ENCODE measurements around the gene TMEM72.

TMEM72 gene

DNA sequence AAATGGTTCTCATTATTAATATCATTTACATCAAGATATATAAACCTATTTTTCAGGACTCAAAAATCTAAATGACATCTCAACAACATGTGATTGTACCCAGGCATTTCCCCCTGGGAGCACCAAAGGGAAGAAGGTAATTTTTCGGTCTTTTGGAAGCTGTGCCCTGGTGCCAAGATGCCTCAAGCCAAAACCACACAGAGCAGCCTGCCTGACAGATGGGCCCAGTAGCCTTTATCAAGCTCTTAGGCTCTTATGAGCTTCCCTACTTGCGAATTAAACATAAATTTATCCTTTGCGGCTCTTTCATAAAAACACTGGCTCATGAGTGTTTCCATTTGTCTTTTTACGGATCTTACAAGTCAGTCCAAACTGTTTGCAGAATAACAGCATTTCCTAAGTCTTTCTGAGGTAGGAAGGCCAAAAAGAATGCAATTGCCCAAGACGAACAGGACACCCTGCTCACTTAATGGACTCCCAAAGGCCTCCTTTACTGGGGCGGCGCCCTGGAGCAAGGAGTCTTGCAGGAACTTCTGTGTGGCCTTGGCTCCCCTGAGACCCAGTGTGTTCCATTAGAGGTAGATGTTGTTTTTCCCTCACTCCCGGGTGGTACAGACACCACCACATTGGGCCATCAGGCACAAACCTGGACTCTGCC is 44.4 kb downstream of the TMEM72 start:
- DNase-seq (ENCODE audit: low read depth) = no peak

DNA sequence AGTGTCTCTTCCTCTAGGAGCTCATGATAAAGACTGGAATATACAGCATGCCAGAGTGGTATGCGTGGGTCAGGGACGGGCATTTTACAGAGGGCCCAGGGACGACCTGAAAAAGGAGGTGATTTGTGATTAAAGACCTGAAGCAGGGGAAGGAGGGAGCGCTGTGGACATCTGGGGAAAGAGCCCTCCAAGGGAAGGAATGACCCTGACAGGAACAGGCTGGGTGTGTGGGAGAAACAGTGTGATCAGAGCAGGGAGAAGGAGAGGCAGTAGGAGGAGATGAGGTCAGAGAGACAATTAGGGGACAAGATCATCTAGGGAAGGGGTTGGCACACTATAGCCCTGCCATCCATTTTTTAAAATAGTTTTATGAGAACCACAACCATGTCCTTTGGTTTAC is 45.1 kb downstream of the TMEM72 start:
- DNase-seq (ENCODE audit: low read depth) = no peak

DNA sequence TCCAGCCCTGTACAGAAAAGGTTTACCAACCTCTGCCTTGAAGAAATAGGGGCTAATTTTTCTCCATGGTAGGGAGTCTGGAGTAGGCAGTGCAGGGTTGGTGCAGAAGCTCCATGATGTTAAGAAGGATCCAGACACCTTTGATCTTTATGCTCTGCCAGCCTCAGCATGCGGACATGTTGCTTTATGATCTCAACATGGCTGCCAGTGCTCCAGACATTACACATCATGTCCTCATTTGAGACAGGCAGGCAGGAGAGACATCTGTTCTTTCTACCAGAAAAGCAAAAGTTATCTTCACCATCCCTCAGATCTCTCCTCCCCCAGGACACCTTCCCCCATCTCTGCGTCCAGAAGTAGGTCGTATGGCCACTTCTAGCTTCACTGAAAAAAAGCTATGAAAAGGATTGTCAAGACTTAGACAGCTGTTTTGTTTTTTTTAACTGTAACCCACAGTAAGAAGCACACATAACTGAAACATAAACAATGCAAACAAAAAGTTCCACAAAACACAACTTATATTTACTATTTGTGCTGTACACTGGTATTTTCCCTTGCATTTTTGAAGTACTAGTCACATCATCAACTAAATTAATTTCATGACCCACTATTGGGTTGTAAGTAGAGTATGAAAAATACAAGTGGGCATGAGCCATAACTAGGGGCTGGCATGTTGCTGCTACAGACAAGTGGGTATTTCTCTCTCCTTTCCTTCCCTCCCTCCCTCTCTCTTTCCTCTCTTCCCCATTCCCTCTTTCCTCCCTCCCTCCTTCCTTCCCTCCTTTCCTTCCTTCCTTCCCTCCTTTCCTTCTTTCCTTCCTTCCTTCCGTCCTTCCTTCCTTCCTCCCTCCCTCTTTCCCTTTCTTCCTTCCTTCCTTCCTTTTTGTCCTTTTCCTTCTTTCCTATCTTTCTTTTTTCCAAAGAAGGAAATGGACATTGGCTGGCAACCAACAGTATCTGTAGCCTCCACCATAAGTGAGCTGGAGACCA is 45.9 kb downstream of the TMEM72 start:
- no peak for DNase-seq (ENCODE audit: low read depth)

DNA sequence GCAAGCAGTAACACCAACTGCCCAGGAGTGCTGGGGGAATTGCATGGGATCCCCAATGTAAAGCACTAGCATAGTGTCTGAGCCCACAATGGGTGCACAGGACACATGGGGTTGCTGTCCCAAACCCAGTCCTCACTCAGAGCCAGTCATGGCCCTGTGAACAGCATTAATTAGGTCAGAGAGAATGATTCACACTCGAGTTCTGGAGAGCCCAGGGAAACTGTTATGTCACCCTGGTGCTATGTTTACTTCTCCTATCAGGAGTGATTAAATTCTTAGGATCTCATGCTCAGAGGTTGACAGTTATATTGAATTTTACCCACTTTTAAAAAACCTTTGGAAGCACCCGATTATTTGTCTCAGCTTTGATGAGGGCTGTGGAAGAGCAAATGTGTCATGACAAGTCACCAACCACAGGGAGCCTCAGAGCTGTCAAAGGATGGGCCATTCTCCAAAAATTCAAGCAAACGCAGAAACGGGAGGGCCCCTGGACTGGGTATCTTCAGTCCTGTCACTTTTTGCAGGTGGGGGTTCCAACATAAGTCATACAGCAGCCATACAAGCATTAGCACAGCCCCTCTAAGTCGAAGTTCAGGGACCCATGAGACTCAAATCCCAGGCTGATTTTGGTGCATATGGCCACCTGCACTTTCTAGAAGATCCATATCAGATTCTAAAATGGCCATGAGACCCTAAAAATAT is 47.2 kb downstream of the TMEM72 start:
- peak; percentile 70 for DNase-seq (ENCODE audit: low read depth)

DNA sequence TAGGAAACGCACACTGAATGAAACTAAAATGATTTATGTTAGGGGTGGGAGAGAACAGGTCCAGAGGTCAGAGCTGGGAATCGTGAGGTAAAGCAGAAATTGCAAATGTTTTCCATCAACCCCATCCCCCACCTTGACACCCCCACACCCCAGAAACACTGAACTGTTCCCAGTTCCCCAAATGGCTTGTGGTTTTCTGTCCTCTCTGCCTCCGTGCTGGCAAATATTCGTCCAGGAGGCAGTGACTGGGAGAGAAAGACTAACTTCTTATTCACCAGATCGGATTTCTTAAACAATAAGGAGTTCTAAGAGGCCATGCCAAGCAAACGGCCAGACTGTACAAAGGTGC is 47.7 kb downstream of the TMEM72 start:
- no peak for DNase-seq (ENCODE audit: low read depth)

DNA sequence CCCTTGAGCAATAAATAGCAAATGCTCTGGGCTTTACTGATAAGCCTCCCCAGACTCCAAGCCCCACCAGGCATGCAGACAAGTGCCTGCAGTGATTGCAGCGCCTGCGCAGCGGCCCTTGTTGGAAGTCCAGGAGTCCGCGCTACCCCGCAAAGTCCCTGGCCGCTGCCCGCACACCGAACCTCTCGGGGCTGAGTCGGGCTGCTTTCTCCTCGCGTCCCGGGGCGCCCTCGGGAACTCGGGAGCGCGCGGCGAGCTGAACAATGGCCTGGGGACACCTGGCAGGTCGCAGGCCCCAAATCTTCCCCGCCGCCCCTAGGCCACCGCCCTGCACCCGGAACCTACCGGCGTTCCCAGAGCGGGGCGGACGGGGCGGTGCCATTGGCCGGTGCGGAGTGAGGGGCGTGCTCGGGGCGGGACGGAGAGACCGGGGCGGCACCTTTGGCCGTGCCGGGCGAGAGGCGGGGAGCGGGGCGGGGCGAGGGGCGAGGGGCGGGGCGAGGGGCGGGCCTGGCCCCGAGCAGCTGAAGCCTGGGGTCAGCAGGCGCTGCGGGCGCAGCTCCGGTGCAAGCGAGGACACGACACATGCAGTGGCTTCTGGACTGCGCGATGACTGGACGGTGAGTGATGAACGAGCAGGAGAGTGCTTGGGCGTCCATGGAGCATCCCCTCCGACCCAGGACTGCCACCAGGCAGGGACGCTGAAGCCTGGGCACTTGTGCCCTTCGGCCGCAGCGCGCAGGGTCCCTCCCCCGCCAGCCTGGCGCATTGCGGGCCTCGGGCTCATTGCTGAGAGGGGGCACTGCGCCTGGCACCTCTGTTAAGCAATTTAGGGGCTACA is 48.3 kb downstream of the TMEM72 start, which contains the start of gene RASSF4:
TSS of gene RASSF4 (plus strand) at position 556 of the 841 bp plus-strand sequence. CDS start 10,401 bp downstream, outside the sequence.
- DNase-seq (ENCODE audit: low read depth) = peak; percentile 90

DNA sequence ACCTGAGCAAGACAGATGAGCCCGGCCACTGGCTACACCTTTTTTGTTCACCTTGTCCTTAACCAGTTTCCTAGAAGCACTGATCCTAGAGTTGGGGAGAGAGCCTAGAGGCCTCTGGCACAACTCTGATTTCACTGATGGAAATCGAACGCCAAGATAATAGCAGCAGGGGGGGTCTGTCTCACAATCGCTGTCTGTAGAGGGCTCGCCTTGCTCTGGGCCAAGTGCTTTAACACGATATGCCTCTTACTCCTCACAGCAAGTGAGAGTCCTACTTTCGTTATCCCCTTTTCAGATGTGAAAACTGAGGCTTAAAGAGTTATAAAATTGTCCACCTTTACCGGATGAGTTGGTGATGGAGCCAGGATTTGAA is 48.9 kb downstream of the TMEM72 start:
- DNase-seq (ENCODE audit: low read depth) = no peak

DNA sequence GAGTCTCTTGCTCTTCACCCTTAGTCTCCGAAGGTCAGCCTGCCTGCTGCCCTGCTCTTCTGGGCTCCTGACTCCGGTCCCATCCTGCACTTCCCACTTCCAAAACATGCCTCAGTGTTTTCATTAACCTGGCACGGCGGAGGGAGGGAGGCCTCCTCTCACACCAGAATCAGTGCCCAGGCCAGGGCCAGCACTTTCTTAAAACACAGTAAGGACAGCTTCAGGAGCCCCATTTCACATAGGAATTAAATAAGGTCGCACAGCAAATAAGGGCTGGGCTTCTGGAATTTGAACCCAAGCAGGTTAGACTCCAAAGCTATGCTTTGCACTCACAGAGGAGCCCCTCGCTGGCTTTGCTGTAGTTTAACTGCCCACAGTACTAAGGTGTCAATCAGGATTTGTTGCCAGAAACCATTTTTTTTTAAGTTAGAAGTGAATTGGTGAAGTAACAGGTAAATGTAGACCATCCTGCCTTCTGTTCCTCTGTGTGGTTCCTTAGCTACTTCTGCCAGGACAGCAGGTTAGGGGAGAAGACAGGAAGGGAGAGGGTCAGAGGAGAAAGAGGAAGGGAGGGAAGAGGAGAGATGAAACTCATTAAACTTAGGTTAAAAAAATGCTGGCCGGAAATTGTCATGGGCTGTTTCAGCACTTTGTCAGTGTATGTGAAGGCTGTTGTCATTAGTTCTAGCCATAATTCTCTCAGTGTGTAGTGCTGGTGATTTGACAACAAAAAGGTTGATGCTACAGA is 49.5 kb downstream of the TMEM72 start:
- DNase-seq (ENCODE audit: low read depth) = no peak

DNA sequence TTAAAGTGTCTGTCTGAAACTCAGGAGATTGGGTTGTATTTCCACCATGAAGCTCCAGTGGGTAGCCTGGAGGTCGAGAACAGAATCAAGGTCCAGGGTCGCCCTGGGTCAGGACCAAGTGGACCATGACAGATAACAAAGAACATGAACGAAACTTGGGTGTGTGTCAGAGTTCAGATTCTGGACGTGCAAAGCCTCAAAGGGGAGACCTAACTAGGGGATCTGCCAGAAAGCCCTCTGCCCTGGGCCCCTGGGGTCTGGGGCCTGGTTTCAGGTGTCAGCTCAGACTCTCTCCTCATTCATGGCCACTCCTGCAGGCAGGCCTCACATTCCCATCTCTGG is 50.1 kb downstream of the TMEM72 start:
- no peak for DNase-seq (ENCODE audit: low read depth)

DNA sequence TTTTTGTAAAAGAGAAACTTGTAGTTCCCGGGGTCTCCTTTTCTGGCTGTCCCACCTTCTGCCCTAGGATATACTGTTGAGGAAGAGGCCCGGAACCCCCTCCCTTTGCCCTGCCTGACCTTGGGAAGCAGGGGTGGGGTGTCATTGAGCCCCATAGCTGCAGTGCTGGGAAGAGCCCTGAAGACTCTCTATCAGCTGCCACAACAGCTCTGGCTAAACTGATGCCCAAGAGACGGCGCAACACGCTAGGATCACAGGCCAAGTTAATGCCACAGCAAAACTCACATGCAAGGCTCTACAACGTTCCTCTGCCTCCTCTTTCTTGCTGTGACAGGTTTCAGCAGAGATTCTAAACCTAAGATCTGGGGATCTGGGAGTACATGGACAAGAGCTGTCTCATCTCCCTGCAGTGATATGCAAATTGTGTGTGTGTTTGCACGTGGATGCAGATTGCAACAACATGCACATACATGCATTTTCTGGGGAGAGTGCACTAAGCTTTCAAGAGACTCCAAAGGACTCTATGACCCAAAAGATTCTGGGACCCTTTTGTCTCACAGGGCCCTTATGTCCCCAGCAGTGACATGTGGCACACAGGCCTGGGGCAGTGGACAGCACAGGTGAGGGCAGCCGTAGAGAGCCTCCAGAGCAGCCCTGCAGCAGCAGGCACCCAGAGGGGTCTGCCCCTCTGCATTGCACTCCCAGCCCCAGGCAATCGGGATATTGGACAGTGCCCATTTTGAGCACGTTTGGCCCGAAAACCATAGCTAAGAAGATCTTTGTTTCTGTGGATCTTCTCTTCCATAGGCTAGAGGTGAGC is 51.0 kb downstream of the TMEM72 start:
- DNase-seq (ENCODE audit: low read depth) = no peak

DNA sequence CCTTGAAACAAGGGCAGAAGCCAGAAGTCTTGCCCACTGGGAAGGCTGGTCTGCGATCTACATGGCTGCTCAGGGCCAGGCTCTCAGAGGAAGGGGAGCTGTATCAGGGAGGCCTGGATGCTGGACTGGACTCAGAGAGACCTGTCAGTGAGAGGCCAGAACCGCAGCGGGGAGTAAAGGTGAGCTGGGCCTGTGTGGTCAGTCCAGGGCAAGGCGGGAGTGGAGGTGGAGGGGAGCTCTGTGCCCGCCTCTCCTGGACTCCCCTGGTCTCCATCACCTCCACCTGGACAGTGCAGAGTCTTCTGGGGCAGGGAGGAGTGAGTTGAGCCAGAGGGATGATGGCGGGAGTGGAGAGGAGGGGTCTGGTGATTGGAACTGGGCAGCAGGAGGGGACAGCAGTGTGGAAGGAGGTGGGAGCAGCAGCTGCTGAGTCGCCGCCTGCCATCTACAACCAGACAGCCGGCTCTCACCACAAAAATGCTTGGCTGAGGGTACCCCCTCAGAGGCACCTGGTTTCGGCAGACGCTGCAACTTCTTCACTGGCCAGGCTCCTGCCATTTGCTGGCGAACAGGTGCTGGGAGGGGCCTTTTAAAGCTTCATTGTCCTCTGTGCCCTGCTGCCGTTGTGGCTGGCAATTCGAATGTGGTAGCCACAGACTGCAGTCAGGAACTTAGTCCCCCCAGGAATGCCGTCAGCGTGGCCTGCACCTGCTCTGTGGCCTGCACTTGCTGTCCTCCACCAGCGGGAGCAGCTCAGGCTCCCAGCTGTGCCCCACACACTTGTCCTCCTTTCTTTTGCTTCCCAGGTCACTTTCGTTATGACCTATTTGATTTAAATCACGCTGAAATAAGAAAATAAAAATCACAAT is 52.0 kb downstream of the TMEM72 start:
- no peak for DNase-seq (ENCODE audit: low read depth)

DNA sequence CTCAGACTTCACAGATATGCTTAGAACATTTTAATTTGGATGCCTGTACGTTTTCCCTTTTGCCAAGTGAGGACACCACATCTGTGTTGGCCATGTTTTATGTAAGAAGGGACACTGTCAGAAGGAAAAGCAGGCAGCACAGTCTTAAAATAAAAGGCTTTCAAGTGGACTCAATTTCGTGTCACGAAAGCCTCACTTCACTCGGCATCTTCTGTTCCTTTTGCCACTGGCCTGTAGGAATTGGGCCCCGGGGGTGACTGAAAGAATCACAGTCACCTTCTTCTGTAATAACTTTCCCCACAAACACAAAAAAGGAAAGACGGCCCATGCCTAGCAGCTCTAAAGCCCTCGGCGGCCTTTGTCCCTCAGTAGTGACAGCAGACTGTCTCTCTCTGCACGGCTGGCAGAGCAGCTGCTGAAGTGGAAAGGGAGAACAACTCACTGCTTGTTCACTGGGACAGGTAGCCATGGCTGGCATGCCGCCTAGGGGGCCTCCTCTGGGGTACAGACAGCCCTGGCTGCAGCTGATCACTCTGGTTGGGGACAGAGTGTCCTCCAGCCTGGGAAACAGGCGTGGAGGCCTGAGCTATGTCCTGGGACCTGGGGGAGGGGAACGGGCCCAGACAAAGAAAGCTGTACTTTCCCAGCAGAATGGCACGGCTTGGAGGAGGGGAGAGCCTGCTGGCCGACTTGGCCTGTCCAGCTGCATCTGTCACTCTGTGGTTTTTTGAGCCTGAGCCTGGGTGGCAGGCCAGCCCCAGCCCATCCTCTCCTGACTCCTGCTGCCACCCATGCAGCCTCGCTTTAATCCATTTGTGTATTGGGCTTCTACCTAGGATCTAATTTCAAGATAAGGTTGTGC is 52.9 kb downstream of the TMEM72 start:
- DNase-seq (ENCODE audit: low read depth) = no peak

DNA sequence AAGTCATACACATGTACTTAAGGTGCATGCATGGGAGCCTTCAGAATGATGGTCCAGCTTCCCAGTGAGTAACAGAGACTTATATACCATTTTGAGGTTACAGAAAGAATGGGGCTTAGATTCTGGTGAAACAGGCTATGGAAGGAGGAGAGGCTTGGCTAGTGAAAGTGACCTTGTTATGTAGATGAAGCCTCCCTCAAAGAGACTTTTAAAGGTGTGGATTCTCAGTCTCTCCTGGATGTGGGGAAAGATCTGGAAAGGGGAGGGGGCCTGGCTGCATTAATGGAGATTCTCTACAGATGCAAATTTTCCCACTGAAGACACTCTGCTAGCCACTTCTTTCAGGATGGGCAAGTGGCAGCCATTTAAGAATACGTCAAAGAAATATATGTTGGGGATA is 54.0 kb downstream of the TMEM72 start:
- no peak for DNase-seq (ENCODE audit: low read depth)

DNA sequence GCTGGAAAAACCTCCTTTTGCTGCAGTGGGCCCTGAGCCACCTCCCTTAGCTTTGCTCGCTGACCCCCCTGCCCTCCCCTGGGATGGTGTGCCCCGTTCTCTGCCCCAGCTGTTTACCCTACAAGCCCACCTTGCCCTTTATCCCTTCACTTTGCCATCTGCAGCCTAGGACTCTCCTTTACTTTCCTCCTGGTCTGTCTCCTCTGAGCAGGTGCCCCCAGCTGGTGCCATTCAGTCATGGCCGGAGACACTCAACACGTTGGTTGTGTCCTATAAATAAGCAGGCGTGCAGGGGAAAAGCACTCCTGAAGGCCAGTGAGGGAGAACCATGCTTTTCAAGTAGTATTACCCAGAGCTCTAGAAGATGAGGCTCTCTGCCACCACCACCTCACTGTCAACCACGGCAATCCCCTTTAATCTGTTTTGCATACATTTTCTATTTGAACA is 54.5 kb downstream of the TMEM72 start:
- no peak for DNase-seq (ENCODE audit: low read depth)

DNA sequence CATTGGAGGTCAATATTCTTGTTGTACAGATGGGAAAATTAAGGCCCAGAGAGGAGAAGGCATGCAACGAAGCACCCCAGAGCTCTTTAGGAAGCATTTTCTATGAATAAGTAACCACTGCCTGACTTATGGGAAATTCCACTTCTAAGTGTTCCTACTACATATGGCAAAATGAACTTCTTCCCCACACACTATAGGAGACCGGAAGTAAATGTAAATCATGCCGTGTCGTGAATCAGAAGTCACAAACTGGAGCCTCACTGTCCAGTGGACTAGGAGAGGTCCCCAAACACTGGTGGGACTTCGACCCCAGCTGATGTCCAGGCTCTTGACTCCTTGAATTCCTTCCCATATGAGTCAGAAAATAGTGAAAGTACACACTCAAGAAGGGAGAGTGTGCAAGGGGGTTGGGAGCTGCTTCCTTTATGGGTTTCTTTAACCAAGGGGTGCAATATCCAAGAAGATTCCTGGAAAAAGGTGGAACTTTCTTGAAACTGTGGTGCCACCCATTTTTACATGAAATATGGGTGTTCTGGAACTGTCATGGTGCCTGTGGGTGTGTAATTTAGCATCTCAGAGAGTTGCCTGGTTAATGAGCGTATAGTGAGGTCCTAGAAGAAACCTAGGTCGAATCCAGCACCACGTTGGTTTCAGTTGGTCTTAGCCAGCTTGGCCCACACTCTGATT is 55.1 kb downstream of the TMEM72 start:
- DNase-seq (ENCODE audit: low read depth) = peak; percentile 28

DNA sequence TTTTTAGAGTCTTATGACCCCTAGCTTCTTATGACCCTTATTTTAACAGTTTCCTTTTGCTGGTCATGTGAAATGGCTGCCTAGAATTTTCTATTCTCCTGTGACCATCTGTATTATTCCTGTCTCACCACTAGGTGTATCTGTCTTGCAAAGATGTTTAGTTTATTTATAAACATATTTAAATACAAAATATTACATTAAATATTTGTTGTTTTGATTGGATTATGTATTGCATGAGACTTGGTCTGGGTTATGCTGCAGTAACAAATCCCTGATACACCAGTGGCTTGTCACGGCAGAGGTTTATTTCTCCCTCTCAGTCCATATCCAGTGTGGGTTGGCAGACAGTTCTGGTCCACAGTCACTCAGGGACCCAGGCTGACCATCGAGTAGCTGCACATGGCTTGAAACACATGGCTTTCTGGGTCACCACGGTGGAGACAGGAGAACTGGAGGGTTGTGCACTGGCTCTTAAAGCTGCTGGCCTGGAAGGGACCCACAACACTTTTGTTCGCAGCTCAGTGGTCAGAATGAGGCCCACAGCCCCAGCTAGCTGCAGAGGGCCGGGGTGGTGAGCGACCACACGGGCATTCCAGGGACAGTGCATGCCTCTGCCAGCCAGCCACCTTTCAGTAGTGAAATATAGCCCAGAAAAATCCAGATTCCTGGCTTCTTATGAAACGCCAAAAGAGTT is 55.8 kb downstream of the TMEM72 start:
- peak; percentile 29 for DNase-seq (ENCODE audit: low read depth)

DNA sequence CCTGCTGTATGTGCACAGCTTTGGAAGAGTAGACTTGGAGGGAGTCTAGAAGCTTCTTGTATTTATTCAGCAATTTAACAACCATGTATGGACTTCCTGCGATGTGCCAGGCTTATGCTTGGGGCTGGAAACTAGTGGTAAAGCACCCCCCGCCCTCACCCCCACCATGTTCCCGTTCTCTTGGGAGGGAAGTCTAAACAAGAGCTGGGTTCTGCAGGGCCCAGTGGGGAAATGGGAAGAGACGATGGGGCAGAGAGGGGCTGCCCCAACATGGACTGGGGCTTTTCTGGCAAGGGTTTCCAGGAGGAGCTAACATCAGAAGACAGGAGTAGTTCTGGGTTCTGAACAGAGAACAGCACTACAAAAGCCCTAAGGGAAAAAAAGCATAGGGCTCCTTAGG is 56.5 kb downstream of the TMEM72 start:
- DNase-seq (ENCODE audit: low read depth) = no peak
